ENCODE results near the gene ITGB5.
"Not testable (repeated sequence)": the region's sequence is repeated elsewhere in the genome, so short reads cannot be mapped to it uniquely, and the experiment has no call there.

Gene ITGB5

DNA sequence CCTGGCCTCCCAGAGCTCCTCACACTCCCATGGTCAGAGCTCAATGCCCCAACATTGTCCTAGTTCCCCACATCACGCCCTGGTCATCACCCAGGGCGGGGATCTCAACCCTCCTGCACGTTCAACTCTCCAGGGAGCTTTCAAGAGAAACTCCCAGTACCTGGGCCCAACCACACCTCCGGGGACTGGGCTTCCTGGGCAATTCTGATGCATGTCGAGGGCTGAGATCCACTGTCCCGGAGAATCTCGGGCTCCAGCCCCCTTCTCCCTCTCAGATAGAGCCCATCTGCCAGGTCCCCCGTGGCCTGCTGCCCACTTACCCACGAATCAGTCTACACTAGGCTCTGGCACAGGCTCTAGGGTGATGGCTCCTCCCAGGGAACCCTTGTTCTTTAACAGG lies 117.7 kb downstream of the ITGB5 start:
- FAIRE-seq = no peak

DNA sequence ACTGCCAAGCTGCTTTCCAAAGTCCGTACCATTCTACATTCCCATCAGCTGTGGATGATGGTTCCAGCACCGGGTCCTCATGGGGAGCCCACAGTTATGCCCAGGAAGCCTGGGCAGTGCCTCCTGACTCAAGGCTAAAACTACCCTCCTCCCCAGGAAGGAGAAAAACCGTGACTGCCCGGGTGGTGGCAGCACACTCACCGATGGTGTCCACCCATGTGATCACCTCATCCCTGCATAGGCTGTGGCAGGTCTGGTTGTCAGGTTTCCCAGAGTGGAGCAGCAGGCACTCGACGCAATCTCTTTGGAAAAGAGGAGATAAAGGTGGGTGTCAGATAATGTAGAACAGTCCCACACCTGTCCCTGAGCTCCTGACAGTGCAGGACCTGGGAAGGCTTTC lies 118.4 kb downstream of the ITGB5 start:
- no peak for FAIRE-seq

DNA sequence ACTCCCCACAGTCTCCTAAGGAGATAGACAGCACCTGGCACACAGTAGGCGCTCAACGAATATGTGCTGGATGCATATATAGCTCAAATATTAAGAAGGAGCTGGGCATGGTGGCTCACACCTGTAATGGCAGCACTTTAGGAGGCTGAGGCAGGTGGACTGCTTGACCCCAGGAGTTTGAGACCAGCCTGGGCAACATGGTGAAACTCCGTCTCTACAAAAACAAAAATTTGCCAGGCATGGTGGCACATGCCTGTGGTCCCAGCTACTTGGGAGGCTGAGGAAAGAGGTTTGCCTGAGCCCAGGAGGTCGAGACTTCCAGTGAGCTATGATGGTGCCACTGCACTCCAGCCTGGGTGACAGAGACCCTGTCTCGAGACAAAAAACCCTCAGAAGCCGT lies 119.5 kb downstream of the ITGB5 start:
- no peak for FAIRE-seq

DNA sequence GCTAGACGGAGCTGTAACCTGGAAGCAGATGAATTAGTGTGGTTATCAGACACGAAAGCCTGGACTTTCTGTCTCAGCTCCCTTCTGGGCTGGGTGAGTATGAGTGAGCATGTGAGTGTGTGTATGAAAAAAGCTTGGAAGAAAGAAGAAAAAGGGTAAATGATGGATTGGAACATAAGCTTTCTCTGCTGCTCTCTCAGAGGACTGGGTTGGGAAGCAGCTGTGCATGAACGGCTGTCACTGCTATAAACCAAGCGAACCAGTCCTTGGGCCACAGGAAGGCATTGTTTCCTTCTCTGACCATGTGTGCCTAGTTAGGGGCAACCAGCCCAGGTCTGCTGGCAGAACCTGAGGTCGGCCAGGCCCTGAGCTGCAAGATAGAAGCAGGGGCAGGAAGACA lies 119.9 kb downstream of the ITGB5 start:
- FAIRE-seq = no peak

DNA sequence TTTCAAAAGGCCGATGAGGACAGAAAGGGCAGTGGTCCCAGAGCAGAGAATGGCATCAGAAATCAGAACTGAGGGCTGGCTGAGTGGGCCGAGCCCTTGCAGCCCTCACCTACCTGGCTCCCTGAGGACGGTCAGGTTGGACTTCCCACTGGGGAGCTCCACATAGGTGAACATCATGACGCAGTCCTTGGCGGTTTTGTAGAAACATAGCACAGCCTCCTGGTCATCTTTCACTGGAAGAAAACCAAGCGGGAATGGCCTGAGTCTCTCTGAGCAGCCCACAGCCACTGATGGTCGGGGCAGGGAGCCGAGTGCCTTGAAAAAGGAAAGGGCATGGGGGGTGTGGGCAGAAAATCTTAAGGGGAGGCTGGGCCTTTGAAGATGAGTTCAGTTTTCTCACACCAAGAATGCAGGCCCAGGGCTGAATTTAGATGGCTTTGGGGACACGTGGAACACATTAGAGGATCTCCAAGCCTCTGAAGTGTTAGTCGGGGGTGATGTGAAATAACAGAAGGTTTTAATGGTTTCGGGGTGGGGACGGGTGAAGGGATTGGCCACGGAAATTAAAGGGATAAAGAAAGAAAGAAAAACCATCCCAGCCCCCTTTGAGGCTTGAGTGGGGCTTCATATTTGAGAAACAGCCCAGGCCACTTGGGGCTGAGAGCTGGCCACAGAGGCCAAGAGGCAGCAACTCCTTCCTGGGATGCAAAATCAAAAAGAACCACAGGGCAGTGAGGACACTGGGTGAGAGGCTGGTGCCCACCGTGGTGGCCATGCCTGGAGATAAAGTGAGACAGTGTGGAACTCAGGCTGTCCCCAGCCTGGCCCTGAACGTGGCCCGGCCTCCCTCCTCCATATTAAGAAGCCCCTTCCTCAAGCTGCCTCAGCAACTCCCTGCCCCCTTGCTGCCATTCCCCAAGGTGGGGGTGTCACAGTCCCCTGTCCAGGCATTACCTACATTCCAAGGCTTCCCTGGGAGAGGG lies 120.8 kb downstream of the ITGB5 start:
- no peak for FAIRE-seq

DNA sequence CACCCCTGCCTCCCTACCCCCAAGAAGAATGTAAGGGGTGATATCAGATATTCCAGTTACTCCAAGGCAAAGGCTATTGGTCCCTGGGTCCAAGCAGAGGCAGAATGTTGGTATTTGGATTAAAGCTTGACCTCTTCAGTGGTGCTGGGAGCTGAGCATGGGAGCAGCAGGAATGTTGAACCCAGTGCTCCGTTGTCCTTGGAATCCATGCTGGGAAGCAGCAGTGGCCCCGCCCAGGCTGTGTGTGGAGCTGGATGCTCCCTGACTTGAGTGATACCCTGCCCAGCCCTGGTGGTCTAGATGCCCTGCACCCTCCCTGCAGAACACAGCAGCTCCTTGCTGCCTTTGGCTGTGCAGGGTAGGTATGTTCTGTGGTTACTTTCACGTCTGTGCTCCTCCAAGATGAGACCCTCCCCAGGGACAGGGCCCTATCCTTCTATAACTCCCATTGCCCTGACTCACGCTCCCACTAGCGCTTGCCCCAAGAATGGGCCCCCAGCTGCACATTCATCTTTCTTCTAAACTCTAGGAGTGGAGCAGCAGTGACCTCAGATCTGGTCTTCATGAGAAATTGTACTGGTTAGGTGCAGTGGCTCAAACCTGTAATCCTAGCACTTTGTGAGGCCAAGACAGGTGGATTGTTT lies 121.8 kb downstream of the ITGB5 start:
- no peak for FAIRE-seq

DNA sequence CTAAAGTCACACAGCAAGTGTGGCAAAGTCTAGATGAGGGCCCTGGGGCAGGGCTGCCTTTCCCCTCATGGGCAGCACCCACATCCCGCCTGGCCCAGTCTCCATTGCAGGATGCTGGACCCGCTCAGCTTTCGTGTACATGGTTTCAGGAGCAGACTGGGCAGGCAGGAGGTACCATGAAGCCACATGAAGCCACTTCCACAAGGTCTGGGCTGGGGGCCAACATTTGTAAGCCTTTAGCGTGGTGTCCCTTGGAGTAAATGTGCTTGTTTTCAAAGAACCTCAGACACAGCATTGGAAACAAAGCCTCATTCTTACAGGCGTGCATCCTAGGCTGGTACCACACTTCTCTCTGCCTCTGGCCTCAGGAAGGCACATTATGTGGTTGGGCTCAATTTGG lies 122.4 kb downstream of the ITGB5 start:
- FAIRE-seq = no peak

DNA sequence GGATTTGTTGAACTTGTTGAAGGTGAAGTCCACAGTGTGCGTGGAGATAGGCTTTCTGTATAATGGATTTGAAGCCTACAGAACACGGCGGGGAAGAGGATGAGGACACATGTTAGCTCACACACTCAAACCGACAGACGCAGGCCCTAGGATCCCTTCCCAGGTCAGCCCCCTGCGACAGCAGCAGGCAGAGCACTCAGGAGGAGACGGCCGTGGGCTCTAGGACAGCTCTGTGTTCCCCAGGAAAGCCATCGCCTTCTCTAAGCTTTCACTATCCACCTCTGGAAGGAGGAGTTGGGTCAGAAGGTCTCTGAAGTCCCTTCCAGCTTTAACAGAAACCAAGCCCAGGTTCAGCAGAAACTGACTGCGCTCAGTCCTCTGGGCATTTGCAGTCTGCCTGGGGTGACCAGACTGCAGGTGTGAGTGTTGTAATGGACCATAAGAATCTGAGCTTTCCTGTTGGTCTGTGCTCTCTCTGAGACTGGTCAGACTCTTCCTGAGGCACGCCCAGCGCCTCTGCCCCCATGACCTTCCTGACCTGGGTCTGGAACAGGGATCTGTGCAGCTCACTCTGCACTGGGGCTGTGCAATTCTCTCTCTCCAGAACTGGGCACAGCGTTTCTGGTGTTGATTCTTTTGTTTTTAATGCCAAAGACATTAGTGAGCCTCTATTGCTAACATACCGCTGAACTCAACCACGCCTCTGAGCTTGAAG lies 123.4 kb downstream of the ITGB5 start:
- no peak for FAIRE-seq

DNA sequence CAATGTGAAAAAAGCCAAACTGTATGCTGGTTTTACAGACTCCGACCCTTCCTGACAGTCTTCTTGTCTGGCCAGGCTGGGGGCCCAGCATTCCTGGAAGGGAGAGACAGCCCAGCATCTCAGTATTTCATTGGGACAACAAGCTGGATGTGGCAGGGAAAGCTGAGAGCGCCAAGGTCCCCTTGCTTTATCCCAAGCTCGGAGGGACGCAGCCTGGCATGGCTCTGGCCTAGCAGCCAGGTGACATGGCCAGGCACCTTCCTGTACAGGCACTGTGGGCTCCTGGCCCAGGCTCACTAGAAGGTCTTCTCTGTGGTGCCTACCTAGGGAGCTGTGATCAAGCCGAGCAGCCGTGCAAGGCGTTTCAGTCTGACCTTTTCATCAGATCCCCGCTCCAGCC lies 124.0 kb downstream of the ITGB5 start:
- FAIRE-seq = no peak

DNA sequence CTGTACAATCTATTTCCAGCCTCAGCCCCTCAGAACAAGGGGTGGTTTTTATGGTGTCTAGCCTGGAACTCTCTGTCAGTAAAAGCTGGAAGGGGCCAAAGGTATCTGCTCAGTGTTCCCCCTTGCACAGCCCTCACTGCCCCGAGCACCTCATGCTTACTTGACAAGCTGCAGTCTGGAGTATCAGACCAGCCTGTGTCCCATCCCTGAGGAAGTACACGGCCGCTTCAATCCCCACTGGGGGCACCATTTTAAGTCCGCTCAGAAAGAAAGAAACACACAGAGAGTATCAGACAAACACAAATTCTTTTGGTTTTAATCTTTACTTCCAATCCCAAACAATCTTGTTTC lies 124.5 kb downstream of the ITGB5 start:
- no peak for FAIRE-seq

DNA sequence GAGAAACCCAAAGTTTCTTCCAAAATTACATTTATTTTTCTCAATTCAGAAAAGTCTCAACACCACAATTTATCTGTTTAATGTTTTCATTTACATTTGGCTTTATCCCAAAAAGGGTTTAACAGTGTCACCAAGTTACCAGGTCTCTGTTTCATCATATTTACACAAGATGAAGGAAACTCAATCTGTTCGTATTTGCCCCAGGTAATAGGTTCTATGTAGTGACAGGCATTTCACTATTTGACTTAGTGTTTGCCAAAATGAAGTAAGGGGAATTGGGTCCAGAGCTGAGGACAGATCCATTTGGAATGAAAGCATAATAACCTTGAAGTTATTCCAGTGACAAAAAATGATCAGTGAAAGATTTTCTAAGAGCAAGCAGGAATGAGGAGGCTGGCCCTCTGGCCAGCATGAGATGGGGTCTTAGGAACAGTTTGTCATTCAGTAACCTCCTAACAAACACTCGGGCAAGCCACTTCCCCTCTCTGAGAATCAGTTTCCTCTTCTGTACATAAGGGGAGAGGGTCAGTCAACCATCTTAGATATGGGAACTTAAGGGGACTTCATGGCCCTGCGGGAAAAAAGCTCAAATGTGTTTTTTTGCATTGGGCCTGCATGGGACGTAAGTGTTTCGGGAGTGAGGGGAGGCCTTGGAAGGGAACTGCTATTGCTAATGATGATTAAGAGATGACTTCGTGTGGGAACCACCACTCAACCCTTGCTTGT lies 125.1 kb downstream of the ITGB5 start:
- no peak for FAIRE-seq

DNA sequence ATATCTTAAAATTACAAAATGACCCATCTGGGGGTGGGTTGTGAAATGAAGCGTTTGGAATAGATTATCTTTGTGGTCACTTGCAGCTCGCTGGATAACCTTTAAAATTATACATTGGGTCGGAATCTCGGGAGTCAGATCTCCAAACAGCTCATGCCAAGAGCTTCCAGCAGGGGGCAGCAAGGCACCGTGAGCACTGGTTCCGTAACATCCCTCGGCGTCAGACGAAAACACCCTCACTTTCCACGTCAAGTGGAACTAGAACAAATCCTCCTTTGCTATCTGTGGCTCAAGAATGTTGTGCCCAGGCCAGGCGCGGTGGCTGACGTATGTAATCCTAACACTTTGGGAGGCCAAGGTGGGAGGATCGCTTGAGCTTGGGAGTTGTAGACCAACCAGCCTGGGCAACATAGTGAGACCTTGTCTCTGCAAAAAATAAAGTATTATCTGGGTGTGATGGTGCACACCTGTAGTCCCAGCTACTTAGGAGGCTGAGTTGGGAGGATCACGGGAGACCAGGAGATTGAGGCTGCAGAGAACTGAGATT lies 125.8 kb downstream of the ITGB5 start:
- FAIRE-seq = no peak

DNA sequence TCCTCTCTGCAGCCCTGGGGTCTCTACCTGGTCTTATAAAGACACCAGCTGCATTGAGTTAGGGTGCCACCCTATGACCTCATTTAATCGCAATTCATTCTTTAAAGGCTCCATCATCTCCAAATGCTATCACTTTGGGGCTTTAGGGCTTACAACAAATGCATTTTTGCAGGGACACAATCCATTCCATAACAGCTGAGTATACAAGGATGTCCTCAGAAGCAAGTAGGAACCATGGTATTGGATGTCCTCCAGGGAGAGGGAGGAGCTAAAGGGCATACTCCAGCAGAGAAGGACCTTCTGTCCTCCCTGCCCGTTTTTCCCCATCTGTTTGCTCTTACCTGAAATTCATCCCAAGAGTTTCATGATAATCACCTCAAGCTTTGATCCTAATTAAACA lies 126.6 kb downstream of the ITGB5 start:
- no peak for FAIRE-seq

DNA sequence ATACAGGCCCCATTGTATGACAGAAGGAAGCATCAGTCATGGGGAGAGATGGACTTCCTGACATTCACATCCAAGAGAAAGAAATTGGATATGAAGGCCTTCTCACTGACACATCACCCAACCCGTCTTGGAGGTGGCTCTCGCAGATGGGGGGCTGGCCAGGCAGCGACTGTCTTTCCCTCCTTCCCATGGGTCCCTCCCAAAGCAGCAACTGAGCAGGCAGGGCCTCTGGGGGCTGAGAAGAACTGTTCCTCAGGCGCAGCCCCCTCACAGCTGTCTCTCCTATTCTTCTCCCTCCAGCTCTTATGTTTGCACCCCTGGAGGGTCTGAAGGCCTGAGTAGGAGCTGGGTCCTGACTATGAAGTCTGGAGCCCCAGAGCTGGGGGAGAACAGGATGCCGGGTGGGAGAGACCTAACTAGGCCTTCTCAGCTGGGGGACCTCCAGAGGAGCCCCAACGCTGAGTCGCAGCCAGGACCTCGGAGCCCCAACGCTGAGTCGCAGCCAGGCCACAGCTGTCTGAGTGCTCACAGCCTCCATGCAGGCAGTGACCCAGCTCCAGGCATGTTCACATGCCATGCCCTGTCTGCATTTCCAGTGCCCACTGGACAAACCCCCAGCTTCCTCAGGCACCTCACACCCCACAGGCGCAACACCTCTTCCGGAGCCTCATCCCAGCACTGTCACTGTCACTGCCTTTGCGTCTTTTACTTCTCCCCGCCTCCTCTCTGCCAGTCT lies 127.3 kb downstream of the ITGB5 start:
- FAIRE-seq = no peak

DNA sequence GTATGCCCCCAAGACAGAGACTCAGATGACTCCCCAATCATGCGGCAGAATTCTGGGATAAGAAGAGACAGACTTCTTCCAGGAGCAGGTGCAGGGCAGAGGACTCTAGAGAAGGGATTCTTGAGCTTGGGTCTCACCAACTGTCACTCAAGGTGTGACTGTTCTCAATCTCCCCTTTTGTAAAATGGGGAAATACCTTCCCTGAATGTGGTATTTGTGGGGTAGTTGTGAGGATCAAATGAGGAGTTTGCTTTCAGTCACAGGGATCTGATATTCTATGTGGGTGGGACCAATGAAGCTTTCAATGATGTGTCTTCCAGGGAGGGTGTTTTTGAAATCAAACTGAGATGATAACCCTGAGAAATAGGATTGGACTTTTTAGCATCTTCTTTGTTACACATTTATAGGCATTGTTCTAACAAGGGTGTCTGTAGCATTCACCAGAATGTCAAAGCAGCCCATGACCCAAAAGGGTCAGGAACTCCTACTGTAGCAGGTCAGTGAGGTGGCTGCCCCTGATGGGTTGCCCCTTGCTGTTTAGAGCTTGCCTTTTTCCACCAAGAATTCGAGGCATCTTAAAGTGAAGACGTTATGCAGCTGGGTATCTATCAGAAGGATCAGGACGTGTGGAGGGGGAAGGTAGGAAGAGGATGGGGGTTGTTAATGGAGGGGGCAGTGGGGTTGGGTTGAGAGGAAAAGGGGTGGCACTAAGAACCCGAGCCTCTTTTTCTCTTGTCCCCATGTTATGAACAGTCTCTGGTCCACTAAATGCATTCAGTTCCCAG lies 128.1 kb downstream of the ITGB5 start:
- FAIRE-seq = no peak

DNA sequence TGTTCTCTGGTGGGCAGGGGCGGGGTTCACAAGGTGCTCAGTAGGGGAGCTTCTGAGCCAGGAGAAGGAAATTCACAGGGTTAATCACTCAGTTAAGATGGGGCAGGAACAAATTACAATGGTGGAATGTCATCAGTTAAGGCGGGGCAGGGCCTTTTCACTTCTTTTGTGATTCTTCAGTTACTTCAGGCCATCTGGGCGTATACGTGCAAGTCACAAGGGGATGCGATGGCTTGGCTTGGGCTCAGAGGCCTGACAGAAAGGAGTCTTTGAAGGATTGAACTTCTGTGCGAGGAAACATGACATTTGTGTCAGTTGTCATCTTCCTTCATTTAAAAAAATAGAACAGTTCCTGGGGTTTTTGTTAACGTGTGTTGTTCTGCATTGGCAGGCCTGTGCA lies 129.2 kb downstream of the ITGB5 start:
- FAIRE-seq = not testable (repeated sequence)

DNA sequence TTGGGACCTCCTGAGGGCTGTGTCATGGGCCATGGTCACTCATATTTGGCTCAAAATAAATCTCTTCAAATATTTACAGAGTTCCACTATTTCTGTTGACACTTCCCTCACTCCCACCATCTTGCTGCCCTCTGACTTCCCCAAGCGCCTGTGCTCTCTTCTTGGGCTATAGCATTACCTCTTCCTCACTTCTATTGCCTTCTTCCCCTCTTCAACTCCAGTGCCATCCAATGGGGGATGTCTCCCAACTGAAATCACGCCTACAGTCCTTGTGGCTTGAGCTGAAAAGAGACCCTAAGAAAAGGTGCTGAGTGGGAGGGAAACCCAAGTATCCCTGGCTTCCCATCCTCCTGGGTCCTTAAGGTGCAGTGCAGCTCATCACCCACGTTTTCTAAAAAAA lies 135.1 kb downstream of the ITGB5 start:
- no peak for FAIRE-seq

DNA sequence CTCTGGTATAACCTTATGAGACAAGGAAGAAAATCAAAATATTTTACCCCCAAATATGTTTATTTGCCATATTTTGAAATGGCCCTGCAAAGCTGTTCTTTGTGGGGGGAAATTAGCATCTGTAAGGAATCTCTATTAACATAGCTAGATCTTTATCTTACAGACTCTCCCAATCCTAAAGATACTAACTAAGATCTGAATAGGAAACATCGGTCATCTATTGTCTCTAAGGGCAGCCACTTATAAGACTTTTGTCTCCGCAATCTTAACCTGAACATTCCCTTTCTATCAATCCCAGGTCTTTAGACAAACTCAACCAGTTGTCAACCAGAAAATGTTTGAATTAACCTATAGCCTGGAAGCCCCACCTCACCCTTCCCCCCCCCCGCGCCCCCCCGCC lies 135.7 kb downstream of the ITGB5 start:
- FAIRE-seq = no peak

DNA sequence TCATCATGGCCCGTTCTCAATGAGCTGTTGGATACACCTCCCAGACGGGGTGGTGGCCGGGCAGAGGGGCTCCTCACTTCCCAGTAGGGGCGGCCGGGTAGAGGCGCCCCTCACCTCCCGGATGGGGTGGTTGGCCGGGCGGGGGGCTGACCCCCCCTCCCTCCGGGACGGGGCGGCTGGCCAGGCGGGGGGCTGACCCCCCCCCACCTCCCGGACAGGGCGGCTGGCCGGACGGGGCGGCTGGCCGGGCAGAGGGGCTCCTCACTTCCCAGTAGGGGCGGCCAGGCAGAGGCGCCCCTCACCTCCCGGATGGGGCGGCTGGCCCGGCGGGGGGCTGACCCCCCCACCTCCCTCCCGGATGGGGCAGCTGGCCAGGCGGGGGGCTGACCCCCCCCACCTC lies 137.3 kb downstream of the ITGB5 start:
- FAIRE-seq = not testable (repeated sequence)

DNA sequence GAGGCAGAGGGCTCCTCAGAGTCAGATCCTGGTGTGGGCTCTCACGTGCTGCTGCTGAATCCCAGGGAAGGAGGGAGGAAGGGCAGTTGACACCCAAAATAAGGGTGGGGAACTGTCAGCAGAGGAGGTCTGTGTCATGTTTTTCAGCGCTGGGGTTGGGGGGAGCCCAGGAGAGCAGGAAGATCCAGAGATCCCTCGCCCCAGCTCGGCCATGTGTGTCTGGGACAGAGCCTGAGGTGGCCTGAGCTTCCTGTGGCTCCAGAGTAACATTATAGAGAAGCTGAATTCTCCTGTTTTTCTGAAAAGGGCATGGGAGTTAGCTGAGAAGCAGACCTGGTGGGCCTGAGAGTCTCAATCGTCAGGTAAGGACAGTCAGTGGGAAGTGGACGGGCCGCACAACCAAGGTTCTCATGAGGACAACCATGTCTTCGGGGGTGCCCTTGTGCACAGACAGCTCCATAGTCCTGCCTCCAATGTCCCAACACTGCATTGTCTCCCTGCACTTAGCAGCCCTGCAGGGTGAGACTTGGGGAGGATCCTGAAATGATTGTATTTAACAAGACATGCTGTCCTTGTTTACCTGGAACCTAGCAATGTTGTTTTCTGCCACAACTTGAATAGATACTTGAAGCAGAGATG lies 138.5 kb downstream of the ITGB5 start:
- FAIRE-seq = no peak

All from TTC549 (cell line).